NCI-H510A (cell line): ENCODE data around the gene GATA3.

Experiments used
- DNase-seq: peaks from one replicate; lab custom pipeline; 2025; lab: John Stamatoyannopoulos, UW

The GATA3 gene

DNA sequence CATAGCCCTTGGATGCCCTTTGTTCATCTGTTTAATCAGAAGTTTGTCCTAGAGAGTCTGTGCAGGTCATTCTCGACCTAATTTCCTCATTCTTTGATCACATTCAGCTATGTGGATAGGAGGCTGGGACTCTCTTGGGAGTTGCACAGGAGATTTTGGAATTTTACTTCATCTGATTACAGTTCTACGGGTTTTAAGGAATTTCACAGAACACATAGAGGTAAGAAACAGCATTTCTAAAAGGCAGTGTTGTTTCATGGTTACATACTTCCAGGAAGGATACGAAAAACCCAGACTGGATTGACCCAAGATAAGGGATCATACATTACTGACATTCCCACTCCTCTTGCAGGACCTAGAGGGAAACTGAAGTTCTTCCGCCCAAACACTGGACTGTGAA is 45.9 kb downstream of the GATA3 start:
- no peak for DNase-seq

DNA sequence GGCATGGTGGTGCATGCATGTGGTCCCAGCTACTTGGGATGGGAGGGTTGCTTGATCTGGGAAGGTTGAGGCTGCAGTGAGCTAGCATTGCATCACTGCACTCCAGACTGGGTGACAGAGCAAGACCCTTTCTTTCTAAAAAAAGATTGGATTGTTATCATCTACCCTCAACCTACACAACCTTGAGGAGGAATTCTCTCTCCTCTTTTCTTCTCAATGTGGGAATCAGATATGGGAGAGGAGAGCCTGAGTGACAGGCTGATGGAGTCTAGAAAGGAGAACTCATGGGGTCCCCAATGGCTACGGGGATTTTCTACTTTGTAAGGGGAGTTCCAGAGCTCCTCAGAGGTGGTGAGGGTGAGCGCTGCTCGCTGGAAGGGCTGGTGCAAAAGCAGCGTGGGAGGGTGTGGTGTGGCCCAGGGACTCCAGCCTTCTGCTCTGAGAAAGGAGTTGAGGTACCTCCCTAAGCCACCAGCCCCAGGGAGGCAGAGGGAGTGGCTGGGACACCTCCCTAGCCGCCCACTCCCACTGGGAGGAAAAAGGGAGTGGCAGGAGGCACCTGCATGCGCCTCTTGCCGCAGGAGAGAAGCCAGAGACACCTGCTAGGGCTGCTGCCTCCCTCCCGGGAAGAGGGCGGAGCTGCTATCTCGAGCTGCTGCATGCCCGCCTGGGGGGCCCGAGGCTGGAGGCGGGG is 48.4 kb downstream of the GATA3 start:
- no peak for DNase-seq

DNA sequence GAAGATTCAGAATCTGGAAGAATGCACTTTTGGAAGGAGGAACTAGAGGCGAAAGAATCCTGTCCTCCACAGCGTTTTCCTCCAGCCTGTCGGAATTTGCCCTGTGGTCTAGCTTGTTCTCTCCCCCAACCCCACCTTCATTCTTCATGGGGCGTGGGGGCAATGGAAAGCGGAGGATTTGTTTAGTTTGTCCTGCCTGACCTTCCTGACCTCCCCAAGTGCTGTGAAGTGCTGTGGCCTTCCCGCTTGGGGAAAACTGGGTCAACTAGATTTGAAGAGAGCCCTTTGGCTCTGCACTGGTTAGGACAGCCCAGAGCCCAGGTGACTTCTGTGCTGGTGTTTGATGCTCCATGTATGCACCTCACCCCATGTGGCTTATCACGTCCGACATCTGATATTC is 49.1 kb downstream of the GATA3 start:
- no peak for DNase-seq

DNA sequence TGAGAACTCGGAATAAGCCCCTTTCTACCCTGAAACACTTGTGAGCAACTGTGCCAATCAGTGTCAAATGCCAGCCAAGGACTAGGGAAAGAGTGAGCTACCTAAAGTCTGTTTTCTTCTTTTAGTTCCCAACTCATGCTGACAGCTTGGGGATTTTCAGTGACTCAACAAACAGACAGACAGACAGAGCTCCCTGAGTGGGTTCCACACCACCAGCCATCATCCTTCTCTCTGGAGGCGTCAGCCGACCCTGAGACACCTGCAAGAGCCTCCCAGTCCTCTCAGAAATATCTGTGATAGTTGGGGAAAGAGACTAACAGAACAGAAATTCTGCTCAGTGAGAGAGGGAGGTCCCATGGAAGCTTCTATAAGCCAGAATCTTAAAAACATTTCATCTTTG is 49.5 kb downstream of the GATA3 start:
- DNase-seq: no peak

DNA sequence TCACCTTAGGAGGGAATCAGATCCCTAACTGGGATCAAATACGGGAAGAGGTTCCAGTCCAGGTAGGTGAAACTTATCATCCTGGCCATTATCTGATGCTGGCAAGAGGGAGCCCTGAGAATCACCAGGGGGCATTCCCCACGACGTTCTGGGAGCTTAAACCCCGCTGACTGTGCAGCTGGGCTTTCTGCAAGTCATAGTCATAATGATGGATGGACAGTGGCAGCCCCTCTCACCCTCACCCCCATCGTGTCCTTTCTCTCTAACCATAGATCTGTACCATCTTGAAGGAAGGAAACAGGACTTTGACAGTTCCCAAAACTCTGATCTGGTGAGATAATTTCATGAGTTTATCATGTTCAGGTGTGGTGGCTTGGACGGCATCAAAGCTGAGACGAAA is 50.2 kb downstream of the GATA3 start:
- DNase-seq: no peak

DNA sequence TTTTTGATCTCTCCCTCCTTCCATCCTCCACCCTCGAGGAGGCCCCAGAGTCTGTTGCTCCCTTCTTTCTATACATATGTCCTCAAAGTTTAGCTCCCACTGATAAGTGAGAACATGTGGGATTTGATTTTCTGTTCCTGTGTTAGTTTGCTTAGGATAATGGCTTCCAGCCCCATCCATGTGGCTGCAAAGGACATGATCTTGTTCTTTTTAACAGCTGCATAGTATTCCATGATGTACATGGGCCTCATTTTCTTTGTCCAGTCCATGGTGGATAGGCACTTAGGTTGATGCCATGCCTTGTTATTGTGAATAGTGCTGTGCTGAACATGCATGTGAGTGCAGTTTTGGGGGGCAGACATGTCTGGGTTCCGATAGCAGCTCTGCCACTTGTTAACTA is 51.4 kb downstream of the GATA3 start:
- no peak for DNase-seq

DNA sequence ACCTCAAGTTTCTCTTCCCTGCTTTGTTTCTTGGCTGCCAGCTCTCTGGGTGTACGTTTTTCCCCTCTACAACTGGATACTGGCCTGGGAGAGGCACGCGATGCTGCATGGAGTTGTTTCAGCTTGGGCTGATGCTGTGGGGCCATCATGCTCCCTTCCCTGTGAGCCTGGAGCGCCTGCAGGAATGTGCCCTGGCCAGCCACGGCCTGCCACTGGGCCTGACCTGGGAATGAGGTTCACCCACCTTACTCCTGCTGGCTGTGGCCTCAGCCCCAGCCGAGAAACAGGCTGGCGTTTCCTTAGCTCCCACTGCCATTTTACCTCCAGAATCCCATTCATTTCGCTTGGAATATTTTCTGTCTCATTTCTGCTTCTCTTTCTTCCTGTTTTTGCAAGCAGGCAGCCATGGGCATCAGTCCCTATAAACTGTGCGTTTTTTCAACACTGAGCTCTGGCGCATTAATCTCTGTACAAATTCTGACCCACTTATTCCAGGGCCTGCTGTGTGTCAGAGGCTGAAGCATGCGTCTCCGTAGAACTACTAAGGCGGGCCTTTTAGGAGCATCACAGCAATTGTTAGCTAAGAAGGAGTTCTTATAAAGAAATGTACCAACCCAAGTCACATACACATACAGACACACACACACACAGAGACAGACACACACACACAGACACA is 57.9 kb downstream of the GATA3 start:
- DNase-seq: no peak

DNA sequence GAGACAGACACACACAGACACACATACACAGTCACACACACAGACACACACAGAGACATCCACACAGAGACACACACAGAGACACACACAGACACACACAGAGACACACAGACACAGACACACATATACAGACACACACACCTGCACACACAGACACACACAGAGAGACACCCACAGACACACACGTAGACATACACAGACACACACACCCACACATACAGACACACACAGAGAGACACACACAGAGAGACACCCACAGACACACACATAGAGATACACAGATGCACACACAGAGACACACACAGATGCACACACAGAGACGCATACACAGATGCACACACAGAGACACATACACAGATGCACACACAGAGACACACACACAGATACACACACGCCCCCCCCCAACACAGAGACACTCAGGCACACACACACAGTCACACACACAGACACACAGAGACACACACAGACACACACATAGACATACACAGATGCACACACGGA is 58.5 kb downstream of the GATA3 start:
- no peak for DNase-seq

DNA sequence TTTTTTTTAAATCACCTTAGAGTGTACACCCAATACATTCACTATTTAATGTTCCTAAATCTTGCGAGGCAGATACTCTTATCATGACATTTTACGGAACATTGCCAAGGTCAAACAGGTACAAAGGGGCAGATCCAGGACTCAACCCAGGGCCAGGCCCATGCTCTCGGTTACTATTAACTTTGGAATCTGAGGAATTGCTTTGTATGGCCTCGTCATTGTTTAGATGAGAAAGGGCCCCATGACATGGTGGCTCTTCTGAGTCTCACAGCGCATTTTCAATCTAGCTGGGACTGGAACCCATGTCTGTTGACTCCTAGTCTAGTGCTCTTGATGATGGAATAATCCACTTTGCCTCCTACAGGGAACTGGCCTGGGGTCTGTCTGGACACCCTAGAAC is 59.1 kb downstream of the GATA3 start:
- no peak for DNase-seq

DNA sequence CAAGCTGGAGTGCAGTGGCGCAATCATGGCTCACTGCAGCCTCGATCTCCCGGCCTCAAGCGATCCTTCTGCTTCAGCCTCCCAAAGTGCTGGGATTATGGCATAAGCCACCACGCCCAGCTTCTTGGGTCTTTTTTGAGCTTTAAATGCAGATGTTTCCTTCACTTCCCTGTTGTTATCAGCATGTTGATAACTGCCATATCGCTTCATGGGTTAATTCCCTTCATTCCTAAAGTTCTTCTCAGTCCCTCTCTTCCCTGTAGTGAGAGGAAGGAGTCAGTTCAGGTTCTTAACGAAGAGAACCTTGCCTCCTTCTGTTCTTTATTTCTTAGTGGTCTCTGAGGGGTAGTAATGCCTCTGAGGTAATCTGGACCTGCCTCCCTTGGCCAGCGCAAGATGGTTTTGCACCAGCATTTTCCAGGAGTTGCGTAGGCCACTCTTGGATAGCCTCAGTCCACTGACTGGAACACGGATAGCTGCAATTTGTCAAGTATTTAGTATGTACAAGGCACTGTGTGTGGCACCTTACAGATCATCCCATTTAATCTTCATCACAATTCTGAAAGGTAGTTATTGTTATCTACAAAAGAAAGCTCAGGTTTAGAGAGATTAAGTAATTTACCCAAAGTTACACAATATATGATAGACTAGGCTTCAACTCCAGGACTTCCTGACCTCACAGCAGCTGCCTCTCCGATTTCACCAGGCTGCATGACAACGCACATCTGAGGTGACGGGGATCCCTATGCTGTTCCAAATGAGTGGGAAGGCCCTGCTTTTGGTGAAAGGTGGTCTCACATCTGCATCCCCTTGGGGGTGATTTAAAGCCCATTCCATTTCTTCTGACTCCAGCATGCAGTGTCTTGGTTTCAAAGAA is 60.5 kb downstream of the GATA3 start:
- DNase-seq: no peak

DNA sequence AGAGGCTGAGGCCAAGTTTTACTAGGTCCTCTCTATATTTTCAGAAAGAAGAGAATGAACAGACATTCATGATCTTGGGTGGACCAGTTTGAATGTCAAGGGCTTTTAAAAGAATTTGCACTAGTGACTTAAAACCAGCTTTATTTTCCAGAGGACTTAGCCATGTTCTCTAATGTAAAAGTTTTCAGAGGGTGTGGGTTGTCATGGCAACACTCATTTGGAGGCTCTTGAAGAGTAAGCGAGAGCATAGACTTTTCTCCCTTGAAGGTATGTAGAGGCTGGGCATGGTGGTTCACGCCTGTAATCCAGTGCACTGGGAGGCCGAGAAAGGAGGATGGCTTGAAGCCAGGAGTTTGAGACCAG is 61.1 kb downstream of the GATA3 start:
- no peak for DNase-seq

DNA sequence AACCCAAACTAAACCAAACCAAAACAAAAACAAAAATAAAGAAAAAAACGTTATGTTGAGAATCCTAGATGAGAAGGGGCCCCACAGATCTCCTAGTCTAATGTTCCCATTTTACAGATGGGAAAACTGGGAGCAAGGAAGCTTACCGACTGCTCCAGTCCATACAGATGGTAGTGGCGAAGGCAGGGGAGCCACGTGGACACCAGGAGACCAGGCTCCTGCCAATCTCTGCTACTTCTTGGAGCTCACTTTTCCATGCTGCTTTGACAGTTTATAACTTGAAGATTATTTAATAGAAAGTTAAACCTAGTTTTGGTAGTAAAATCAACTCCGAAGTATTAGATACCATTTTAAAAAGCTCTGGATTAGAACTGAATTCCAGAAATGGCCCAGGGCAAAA is 62.0 kb downstream of the GATA3 start:
- no peak for DNase-seq

DNA sequence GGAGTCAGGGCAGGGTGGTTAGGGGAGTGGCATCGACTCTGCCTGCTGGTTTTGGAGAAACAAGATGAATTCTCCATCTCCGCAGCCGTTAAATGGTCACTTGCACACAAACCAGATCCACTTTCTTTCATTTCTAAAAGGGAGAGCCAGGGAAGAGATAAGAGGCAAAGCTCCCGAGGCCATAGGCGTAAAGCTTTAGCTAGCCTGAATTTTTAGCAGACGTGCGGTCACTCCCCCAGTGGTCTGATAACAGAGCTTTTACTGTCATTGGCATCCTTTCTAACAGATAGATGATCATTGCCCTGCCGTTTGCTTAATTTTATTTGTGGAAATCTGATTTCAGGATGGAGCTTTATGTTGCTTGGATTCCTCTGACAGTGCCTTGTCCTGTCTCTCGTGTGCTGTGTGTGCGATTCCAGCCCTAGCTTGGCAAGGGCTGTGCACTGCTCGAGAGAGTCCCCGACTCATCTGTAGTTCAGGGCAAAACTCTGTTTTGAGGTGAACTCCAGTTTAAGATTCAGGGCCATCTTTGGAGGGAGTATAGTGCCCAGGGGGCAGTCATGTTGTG is 62.5 kb downstream of the GATA3 start:
- DNase-seq: no peak

DNA sequence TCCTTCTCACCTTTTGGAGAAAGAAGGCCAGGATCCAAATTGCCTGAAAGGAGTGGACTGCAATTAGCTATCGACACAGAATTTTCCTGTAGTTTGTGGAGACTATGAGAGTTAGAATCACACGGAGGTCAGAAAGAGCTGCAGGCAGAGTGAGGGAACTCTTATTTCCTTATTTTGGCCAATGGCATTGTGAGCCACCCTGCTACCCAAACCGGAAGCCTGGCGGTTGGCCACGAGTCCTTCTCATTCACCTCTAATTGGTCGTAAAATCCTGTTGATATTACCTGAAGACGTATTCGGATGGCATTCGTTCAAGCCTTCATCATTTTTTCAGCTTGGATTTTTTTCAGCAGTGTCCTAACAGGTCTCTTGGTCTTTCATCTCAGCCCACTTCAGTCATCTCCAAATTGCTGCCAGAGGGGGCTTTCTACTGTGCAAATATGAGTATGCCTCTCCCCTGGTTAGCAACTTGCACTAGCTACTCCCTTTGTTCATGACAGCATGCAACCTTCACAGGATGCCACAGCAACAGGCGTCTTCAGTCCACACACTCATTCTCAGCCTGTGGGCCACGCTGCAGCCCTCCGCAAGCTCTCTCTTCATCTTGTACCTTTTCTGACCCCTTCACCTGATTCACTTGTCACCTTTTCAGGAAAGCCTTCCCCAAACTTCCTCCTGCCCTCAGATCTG is 66.9 kb downstream of the GATA3 start:
- no peak for DNase-seq

DNA sequence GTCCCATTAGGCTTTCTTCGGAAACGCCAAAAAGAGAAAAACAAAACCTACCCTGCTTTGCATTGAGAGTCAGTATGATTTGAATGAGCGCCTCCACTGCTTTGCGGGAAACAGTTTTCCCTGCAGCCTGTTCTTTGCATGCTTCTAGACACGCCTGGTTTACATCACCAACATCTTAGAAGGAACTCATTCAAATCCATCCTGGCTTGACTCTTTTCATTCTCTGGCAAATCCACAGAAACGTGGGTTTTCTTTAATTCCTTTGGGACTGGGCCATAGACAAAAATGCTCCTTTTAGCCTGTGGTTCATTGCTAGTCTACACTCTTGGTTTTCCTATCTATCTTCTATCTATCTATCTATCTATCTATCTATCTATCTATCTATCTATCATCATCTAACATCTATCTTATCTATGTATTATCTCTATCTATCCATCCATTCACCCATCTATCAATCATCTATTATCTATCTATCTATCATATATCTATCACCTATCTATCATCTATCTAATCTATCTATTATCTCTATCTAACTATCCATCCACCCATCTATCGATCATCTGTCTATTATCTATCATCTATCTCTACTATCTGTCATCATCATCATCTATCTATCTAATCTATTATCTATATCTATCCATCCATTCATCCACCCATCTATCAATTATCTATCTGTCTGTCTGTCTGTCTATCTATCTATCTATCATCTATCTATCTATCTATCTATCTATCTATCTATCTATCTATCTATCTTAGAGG is 68.3 kb downstream of the GATA3 start:
- DNase-seq: no peak

DNA sequence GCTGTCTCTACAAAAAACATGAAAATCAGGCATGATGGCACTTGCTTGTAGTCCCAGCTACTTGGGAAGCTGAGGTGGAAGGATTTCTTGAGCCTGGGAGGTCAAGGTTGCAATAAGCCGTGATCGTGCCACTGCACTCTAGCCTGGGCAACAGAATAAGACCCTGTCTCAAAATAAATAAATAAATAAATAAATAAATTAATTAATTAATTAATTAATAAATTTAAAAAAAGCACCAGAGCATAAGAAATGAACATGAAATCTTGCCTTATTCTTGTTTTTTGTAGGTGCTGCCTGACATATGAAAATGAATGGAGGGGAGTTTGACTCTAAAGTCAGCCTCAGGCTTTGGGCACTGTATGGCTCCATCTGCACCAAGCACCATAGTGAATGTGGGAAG is 69.9 kb downstream of the GATA3 start:
- DNase-seq: no peak
